Common myeloid progenitor, CD34-positive (primary cell): ENCODE data around the gene RUFY1.
A peak's percentile ranks its signal among the peaks of the same experiment; 100 is the strongest.
"Not testable (repeated sequence)": the region's sequence is repeated elsewhere in the genome, so short reads cannot be mapped to it uniquely, and the experiment has no call there.

ENCODE experiments used
- CTCF ChIA-PET: fragments of 350-600 bp; sonication (Branson Sonifier 250); formaldehyde crosslinking; loops from one replicate; lab custom pipeline; 2021; ENCODE audit warnings: antibody characterized with exemption; lab: Charles Lee
- POLR2A ChIA-PET: fragments of 350-600 bp; sonication (Branson Sonifier 250); formaldehyde crosslinking; loops from one replicate; lab custom pipeline; 2021; ENCODE audit warnings: antibody characterized with exemption; lab: Charles Lee
- DNase-seq, 3 donors: peaks; one replicate each; pipeline versions ENCODE4 v3.0.0 to v3.0.0-alpha.2; 2013
- H3K27ac ChIP-seq, 2 experiments: 1 replicate in 1 of 2; 2 replicates in 1 of 2; pipeline ENCODE4 v1.7.0; 2013; ENCODE audit warnings: inconsistent platforms in 2 of 2, low read length in 2 of 2, mild to moderate bottlenecking in 2 of 2, low read depth in 1 of 2, moderate library complexity in 1 of 2; ENCODE audit not compliant: severe bottlenecking in 2 of 2, insufficient read depth in 1 of 2, poor library complexity in 1 of 2
- H3K27me3 ChIP-seq, 5 experiments: replicated peaks in 2 of 5; 1 replicate in 3 of 5; 2 replicates in 2 of 5; pipeline versions ENCODE4 v1.6.1 to v1.7.0; 2013; ENCODE audit warnings: low read length in 4 of 5, mild to moderate bottlenecking in 2 of 5, moderate library complexity in 2 of 5, inconsistent platforms in 1 of 5; ENCODE audit not compliant: insufficient read depth in 5 of 5, control insufficient read depth in 4 of 5
- H3K36me3 ChIP-seq, 4 experiments: 1 replicate in 2 of 4; 2 replicates in 2 of 4; pipeline versions ENCODE4 v1.6.1 to v1.7.0; 2013; ENCODE audit warnings: low read length in 3 of 4, control low read depth in 1 of 4, mild to moderate bottlenecking in 1 of 4; ENCODE audit not compliant: control insufficient read depth in 4 of 4, insufficient read depth in 4 of 4
- H3K4me1 ChIP-seq, 4 experiments: 1 replicate in 3 of 4; 2 replicates in 1 of 4; pipeline versions ENCODE4 v1.6.1 to v1.7.1; 2013; ENCODE audit warnings: low read length in 3 of 4, mild to moderate bottlenecking in 3 of 4, control low read depth in 1 of 4, inconsistent platforms in 1 of 4, moderate library complexity in 1 of 4; ENCODE audit not compliant: control insufficient read depth in 4 of 4, insufficient read depth in 4 of 4; ENCODE audit errors: control extremely low read depth in 1 of 4
- H3K4me3 ChIP-seq, 7 experiments: 1 replicate in 4 of 7; 2 replicates in 3 of 7; pipeline versions ENCODE4 v1.5.1 to v1.7.0; 2013; ENCODE audit warnings: mild to moderate bottlenecking in 7 of 7, low read length in 6 of 7, moderate library complexity in 6 of 7, inconsistent platforms in 2 of 7, low read depth in 2 of 7, control low read depth in 1 of 7; ENCODE audit not compliant: insufficient read depth in 4 of 7, control insufficient read depth in 1 of 7; ENCODE audit errors: extremely low read depth in 1 of 7
- H3K9me3 ChIP-seq, 5 experiments: 1 replicate in 4 of 5; 2 replicates in 1 of 5; pipeline versions ENCODE4 v1.6.1 to v1.7.1; 2013; ENCODE audit warnings: low read length in 4 of 5, mild to moderate bottlenecking in 2 of 5, inconsistent platforms in 1 of 5, low read depth in 1 of 5, moderate library complexity in 1 of 5; ENCODE audit not compliant: control insufficient read depth in 4 of 5, insufficient read depth in 2 of 5; ENCODE audit errors: control extremely low read depth in 1 of 5
- WGBS: methylation state at CpG from one replicate; pipeline ENCODE4 v1.1.5; 2013; ENCODE audit not compliant: insufficient coverage; 5-methylcytosine and 5-hydroxymethylcytosine counted together

RUFY1 gene

DNA sequence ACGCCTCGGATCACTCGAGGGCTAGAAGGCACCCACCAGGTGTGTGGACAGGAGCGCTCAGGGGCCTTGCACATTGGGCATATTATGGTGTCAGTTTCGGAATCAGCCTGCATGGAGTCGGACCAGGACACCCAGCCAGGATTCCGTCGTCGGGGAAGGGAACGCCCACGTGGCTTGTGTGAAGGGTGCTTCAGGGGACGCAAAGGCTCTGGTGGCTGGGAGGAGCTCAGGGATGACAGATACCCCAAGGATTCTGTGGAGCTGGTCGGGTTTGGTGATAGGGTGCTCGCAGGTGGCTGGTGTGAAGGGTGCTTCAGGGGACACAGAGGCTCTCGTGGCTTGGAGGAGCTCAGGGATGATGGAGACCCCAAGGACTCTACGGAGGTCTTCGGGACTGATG is 92.3 kb downstream of the RUFY1 start:
- H3K9me3 ChIP-seq, H3K4me3 ChIP-seq, H3K27ac ChIP-seq, CTCF ChIA-PET, POLR2A ChIA-PET, H3K4me1 ChIP-seq, H3K27me3 ChIP-seq, DNase-seq, H3K36me3 ChIP-seq: not testable (repeated sequence)
- 97% methylated on average over 9 of the region's 17 CpGs for WGBS

DNA sequence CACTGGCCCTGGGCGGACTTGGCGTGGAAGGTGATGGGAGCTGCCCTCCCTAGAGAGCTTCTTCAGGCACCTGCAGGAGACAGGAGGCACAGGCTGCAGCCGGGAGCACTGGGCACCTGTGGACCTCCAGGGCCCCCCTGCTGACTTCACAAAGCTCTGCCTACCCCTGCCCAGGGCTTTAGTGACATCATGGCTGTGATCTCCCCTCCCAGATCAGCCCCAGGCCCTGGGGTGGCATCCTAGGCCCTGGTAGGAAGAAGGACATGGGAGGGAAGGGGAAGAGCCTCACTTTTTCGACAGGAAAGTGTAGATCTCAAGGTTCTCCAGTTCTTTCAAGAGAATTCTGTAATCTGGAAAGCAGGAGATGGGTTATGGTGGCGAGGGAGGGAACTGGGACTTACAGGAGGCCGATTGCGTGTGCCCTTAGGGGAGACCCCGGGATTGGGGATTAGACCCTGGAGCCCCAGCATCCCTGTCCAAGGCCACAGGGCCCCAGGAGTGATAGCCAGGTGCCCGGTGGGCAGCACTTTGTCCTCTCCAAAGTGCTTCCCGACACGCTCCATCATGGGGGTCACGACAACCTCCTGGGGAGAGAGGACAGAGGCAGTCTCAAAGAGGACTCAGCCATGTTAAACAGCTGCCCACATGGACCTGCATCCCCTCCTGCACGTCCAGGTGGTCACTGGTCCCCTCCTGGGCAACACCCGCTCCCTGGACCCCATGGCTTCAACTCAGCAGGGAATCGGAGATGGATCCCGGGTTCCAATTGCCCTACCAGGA is 93.0 kb downstream of the RUFY1 start:
- H3K27me3 ChIP-seq, CTCF ChIA-PET, H3K4me3 ChIP-seq, H3K4me1 ChIP-seq, H3K27ac ChIP-seq, H3K36me3 ChIP-seq, DNase-seq, POLR2A ChIA-PET, H3K9me3 ChIP-seq: not testable (repeated sequence)
- WGBS = 96% methylated on average over 11 of the region's 16 CpGs

DNA sequence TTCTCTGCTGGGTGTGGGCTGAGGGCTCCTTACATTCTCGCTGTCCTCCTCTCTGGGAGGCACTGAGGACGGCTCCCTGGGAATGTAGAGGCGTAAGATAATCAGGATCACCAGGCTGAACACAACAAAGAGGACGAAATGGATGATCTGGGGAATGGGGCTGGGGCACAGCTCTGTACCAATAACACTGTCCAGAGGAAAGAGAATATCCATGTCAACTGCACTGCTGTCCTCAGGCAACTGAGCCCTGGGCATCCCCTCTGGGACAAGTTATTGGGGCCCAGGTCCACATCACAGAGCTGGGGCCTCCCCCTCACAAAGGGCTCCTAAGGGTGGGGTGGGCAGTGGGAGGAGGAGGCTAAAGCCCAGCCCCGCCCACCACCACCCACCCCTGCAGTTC is 94.4 kb downstream of the RUFY1 start:
- CTCF ChIA-PET, H3K4me3 ChIP-seq, H3K27me3 ChIP-seq, H3K9me3 ChIP-seq, DNase-seq, H3K27ac ChIP-seq, H3K36me3 ChIP-seq, POLR2A ChIA-PET, H3K4me1 ChIP-seq: not testable (repeated sequence)
- WGBS = 76% methylated on average over 3 of the region's 5 CpGs

DNA sequence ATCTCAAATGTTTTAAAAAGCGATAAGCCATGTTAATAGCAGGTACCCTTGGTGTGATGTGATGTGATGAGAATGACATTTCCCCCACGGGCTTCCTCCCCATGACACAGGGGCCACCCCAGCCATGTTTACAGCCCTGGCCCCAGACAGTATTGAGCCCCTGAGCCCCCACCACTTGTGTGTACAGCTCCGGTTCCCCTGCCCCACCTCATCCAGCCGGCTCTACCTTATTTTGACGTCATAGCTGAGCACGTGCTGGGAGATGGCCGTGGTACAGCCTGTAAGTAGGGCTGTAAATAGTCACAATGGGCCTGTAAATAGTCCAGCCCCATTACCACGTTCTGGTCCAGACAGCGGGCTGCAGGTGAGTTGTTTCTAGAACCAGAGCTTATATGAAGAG is 98.1 kb downstream of the RUFY1 start:
- CTCF ChIA-PET = no interaction called here
- no peak overlapping the region for H3K4me3 ChIP-seq
- H3K27me3 ChIP-seq = no peaks in the 10 kb centered on the region
- DNase-seq = no peak
- H3K27ac ChIP-seq = no peak overlapping the region
- H3K36me3 ChIP-seq = no peaks in the 10 kb centered on the region
- POLR2A ChIA-PET = no interaction called here
- no peaks in the 10 kb centered on the region for H3K4me1 ChIP-seq
- 90% methylated on average over 6 of the region's 9 CpGs for WGBS
- H3K9me3 ChIP-seq = no peaks in the 10 kb centered on the region

DNA sequence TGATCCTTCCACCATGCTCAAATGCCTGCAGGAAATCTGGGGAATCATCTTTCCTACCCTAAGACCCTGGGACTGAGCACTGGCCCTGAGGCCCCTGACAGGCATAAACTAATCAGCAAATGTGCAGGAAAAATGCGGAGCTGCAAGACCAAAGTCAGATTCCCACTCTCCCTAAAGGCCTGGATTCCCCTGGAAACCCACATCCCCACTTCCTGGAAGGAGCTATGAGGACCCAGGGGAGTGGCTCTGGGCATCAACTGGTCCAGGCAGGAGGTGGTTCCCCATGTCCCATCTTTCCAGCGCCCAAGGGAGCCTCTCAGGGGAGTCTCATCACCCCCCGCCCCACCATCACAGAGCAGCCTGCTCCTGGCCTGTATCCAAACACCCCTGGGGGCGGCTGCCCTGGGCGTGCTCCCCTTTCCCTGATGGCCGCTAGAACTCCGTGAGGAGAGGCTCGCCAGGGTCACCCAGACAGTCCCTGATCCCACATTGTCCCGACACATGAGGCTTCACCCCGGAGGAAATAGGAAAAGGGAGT is 98.9 kb downstream of the RUFY1 start:
- H3K9me3 ChIP-seq, H3K27me3 ChIP-seq, DNase-seq, H3K36me3 ChIP-seq, H3K4me3 ChIP-seq, H3K4me1 ChIP-seq, CTCF ChIA-PET, H3K27ac ChIP-seq, POLR2A ChIA-PET: not testable (repeated sequence)
- WGBS = 100% methylated on average over 1 of the region's 10 CpGs

DNA sequence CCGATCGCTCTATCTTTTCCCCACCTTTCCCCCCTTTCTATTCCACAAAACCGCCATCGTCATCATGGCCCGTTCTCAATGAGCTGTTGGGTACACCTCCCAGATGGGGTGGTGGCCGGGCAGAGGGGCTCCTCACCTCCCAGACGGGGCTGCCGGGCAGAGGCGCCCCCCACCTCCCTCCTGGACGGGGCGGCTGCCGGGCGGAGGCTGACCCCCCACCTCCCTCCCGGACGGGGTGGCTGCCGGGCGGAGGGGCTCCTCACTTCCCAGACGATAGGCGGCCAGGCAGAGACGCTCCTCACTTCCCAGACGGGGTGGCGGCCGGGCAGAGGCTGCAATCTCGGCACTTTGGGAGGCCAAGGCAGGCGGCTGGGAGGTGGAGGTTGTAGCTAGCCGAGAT is 99.9 kb downstream of the RUFY1 start:
- DNase-seq, POLR2A ChIA-PET, H3K27me3 ChIP-seq, H3K36me3 ChIP-seq, H3K27ac ChIP-seq, H3K9me3 ChIP-seq, H3K4me3 ChIP-seq, CTCF ChIA-PET, H3K4me1 ChIP-seq: not testable (repeated sequence)
- WGBS = 98% methylated on average over 14 of the region's 26 CpGs

DNA sequence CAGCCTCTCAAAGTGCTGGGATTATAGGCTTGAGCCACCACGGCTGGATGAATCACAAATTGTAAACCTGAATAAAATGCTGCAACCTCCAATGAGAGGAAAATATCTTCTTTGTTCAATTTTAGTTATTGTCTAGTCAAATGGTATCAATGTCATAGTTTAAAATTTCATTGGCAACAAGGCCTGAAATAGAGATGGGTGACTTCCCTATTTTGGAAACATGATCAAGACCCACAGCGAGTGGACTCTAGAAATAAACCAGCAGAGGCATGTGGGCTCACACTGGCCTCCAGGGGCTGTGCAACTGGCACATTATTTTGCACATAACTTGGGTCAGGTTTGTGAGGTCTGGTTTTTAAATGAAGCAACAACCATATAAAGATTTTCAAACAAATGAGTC is 102.8 kb downstream of the RUFY1 start:
- peak in 2 of 3 donors; percentile 44 to 50 for DNase-seq

More for the DNA sequence above, 102.8 kb downstream of the RUFY1 start:
- H3K9me3 ChIP-seq, H3K36me3 ChIP-seq, H3K4me3 ChIP-seq, CTCF ChIA-PET, POLR2A ChIA-PET, H3K27me3 ChIP-seq, H3K4me1 ChIP-seq, H3K27ac ChIP-seq: not testable (repeated sequence)
- no CpG with 5 or more reads among the region's 2 CpGs for WGBS
